BLaER1 treated with 17β-estradiol and CSF1 and Interleukin-3, amounts not matched to agents 10 nM and 100 nM (cell line): ENCODE data around the gene BHLHE41.

Experiments
- H3K27ac ChIP-seq, 11 experiments: shearing (Covaris generic); formaldehyde crosslinking; 2 replicates each; pipeline ENCODE4 v1.8.1; 2022
- H3K27me3 ChIP-seq, 11 experiments: shearing (Covaris generic); formaldehyde crosslinking; 2 replicates each; pipeline ENCODE4 v1.8.1; 2022
- H3K36me3 ChIP-seq, 11 experiments: shearing (Covaris generic); formaldehyde crosslinking; 2 replicates each; pipeline ENCODE4 v1.8.1; 2022
- H3K4me1 ChIP-seq, 10 experiments: shearing (Covaris generic); formaldehyde crosslinking; 2 replicates each; pipeline ENCODE4 v1.8.1; 2022
- H3K4me2 ChIP-seq, 11 experiments: shearing (Covaris generic); formaldehyde crosslinking; 2 replicates each; pipeline ENCODE4 v1.8.1; 2022
- H3K4me3 ChIP-seq, 10 experiments: shearing (Covaris generic); formaldehyde crosslinking; 2 replicates each; pipeline ENCODE4 v1.8.1; 2022
- H3K9ac ChIP-seq, 11 experiments: shearing (Covaris generic); formaldehyde crosslinking; 2 replicates each; pipeline ENCODE4 v1.8.1; 2022
- H3K9me3 ChIP-seq, 11 experiments: shearing (Covaris generic); formaldehyde crosslinking; replicated peaks in 1 of 11; 2 replicates each; pipeline ENCODE4 v1.8.1; 2022
- H4K20me1 ChIP-seq, 11 experiments: shearing (Covaris generic); formaldehyde crosslinking; 2 replicates each; pipeline ENCODE4 v1.8.1; 2022
- Cebpa-rat ChIP-seq, 11 experiments: shearing (Covaris generic); IDR thresholded peaks; 2 replicates each; pipeline ENCODE4 v1.8.1; 2022

Gene BHLHE41

GRCh38 chr12:26120561-26121274, 4.1 kb downstream of the BHLHE41 start:
- no peak for TF ChIP-seq Cebpa-rat (IDR thresholded peaks at IDR 0.05)
- Histone ChIP-seq H3K9ac (no peak overlapping the region), H3K4me1 (peaks cover 19 to 33% (median 25%) of the 10 kb centered on the region in 10 experiments), H3K4me2 (peak overlapping the region in 2 of 11 experiments; percentile 91 to 97; a peak in 2 of 22 replicates), H3K36me3 (no peaks in the 10 kb centered on the region), H4K20me1 (peaks cover 0 to 47% (median 22%) of the 10 kb centered on the region in 11 experiments; a peak in 16 of 22 replicates), H3K27ac (no peak overlapping the region), H3K4me3 (peak overlapping the region in 1 of 10 experiments; percentile 64; a peak in 1 of 20 replicates), H3K9me3 (no peaks in the 10 kb centered on the region), H3K27me3 (peaks cover 51 to 100% (median 92%) of the 10 kb centered on the region in 11 experiments)

GRCh38 chr12:26119391-26119989, 5.3 kb downstream of the BHLHE41 start:
- H3K9me3 ChIP-seq = no peaks in the 10 kb centered on the region
- peaks cover 12 to 38% (median 17%) of the 10 kb centered on the region in 10 experiments; a peak in 19 of 20 replicates for H3K4me1 ChIP-seq
- peaks cover 0 to 40% (median 20%) of the 10 kb centered on the region in 11 experiments; a peak in 16 of 22 replicates for H4K20me1 ChIP-seq
- no peak for TF ChIP-seq Cebpa-rat (IDR thresholded peaks at IDR 0.05)
- H3K4me2 ChIP-seq = peak overlapping the region in 2 of 11 experiments; percentile 21 to 23; a peak in 1 of 22 replicates
- no peak overlapping the region for H3K27ac ChIP-seq
- no peak overlapping the region for H3K4me3 ChIP-seq
- peaks cover 48 to 100% (median 92%) of the 10 kb centered on the region in 11 experiments for H3K27me3 ChIP-seq
- no peaks in the 10 kb centered on the region for H3K36me3 ChIP-seq
- no peak overlapping the region for H3K9ac ChIP-seq

- Histone ChIP-seq H3K4me2 (peak overlapping the region in 2 of 11 experiments; percentile 14 to 35; a peak in 1 of 22 replicates), H3K9me3 (no peaks in the 10 kb centered on the region), H4K20me1 (peaks cover 0 to 29% (median 13%) of the 10 kb centered on the region in 11 experiments; a peak in 16 of 22 replicates), H3K27me3 (peaks cover 36 to 100% (median 92%) of the 10 kb centered on the region in 11 experiments), H3K36me3 (no peaks in the 10 kb centered on the region), H3K27ac (no peak overlapping the region), H3K4me3 (no peak overlapping the region), H3K9ac (no peak overlapping the region), H3K4me1 (peaks cover 18 to 43% (median 23%) of the 10 kb centered on the region in 10 experiments)
- no peak for TF ChIP-seq Cebpa-rat (IDR thresholded peaks at IDR 0.05)
These were observed 6.5 kb downstream of the BHLHE41 start for GRCh38 chr12:26118308-26118707.

- H3K4me1 ChIP-seq = peaks cover 13 to 37% (median 17%) of the 10 kb centered on the region in 10 experiments
- no peaks in the 10 kb centered on the region for H3K9me3 ChIP-seq
- peak overlapping the region in 1 of 11 experiments; percentile 15; a peak in 2 of 22 replicates for H3K4me2 ChIP-seq
- H3K36me3 ChIP-seq = no peaks in the 10 kb centered on the region
- no peak overlapping the region for H3K9ac ChIP-seq
- no peak for TF ChIP-seq Cebpa-rat (IDR thresholded peaks at IDR 0.05)
- H3K27ac ChIP-seq = no peak overlapping the region
- H3K27me3 ChIP-seq = peaks cover 24 to 94% (median 87%) of the 10 kb centered on the region in 11 experiments
- no peak overlapping the region for H3K4me3 ChIP-seq
- H4K20me1 ChIP-seq = peaks cover 0 to 17% (median under 1%) of the 10 kb centered on the region in 11 experiments; a peak in 7 of 22 replicates
These were observed 7.8 kb downstream of the BHLHE41 start for GRCh38 chr12:26116829-26117715.

- Histone ChIP-seq H4K20me1 (no peaks in the 10 kb centered on the region), H3K4me1 (peaks cover 10 to 28% (median 12%) of the 10 kb centered on the region in 10 experiments), H3K4me3 (peak overlapping the region; percentile 53 to 70 (median 61); a peak in 17 of 20 replicates), H3K4me2 (peak overlapping the region; percentile 85 to 95 (median 91)), H3K27ac (peak overlapping the region in 6 of 11 experiments; percentile 65 to 85 (median 74); a peak in 11 of 22 replicates), H3K9ac (peak overlapping the region in 6 of 11 experiments; percentile 64 to 85 (median 78); a peak in 10 of 22 replicates), H3K36me3 (no peaks in the 10 kb centered on the region), H3K27me3 (peaks cover 3 to 72% (median 65%) of the 10 kb centered on the region in 11 experiments; a peak in 21 of 22 replicates), H3K9me3 (no peaks in the 10 kb centered on the region)
- TF ChIP-seq Cebpa-rat (IDR thresholded peaks at IDR 0.05) = no peak
These were observed 10.0 kb downstream of the BHLHE41 start for GRCh38 chr12:26114720-26115401.

- peaks cover 10 to 24% (median 12%) of the 10 kb centered on the region in 10 experiments for H3K4me1 ChIP-seq
- peak overlapping the region; percentile 85 to 95 (median 91) for H3K4me2 ChIP-seq
- H3K4me3 ChIP-seq = peak overlapping the region; percentile 53 to 70 (median 61)
- no peak for TF ChIP-seq Cebpa-rat (IDR thresholded peaks at IDR 0.05)
- H3K27me3 ChIP-seq = peaks cover 0 to 64% (median 58%) of the 10 kb centered on the region in 11 experiments; a peak in 18 of 22 replicates
- H3K27ac ChIP-seq = peak overlapping the region; percentile 28 to 85 (median 69); a peak in 21 of 22 replicates
- H3K9ac ChIP-seq = peak overlapping the region; percentile 61 to 85 (median 77)
- no peaks in the 10 kb centered on the region for H3K36me3 ChIP-seq
- H4K20me1 ChIP-seq = no peaks in the 10 kb centered on the region
- no peaks in the 10 kb centered on the region for H3K9me3 ChIP-seq
These were observed 10.8 kb downstream of the BHLHE41 start for GRCh38 chr12:26113853-26114719.

GRCh38 chr12:26113181-26113654, 11.6 kb downstream of the BHLHE41 start:
- Histone ChIP-seq H3K9me3 (no peaks in the 10 kb centered on the region), H3K4me2 (peak overlapping the region; percentile 85 to 95 (median 91)), H3K4me1 (peaks cover 10 to 24% (median 12%) of the 10 kb centered on the region in 10 experiments), H4K20me1 (no peaks in the 10 kb centered on the region), H3K4me3 (peak overlapping the region in 9 of 10 experiments; percentile 58 to 70 (median 61); a peak in 10 of 20 replicates), H3K9ac (peak overlapping the region in 1 of 11 experiments; percentile 78; a peak in 1 of 22 replicates), H3K36me3 (no peaks in the 10 kb centered on the region), H3K27me3 (peaks cover 0 to 56% (median 54%) of the 10 kb centered on the region in 11 experiments; a peak in 18 of 22 replicates), H3K27ac (peak overlapping the region in 1 of 11 experiments; percentile 78; a peak in 3 of 22 replicates)
- TF ChIP-seq Cebpa-rat (IDR thresholded peaks at IDR 0.05) = no peak
